Endothelial cell (in vitro differentiated cells): ENCODE measurements around the gene HDAC9. TPM values are rescaled to one million over a fixed set of nuclear protein-coding genes. Genes with fewer than 3 reads are reported as not detected.

Source experiments
- DNase-seq: peaks from one replicate; pipeline ENCODE4 v3.0.0; 2021; ENCODE audit warnings: low spot score
- H3K27ac Mint-ChIP-seq: one replicate; pipeline ENCODE4 v1.8.0; 2021; ENCODE audit warnings: mixed read lengths, inconsistent platforms; ENCODE audit not compliant: unreplicated experiment
- H3K27me3 Mint-ChIP-seq: one replicate; pipeline ENCODE4 v1.8.0; 2021; ENCODE audit warnings: mild to moderate bottlenecking, moderate library complexity, mixed read lengths, inconsistent platforms; ENCODE audit not compliant: unreplicated experiment
- H3K36me3 Mint-ChIP-seq: one replicate; pipeline ENCODE4 v1.8.0; 2021; ENCODE audit warnings: mild to moderate bottlenecking, low read depth, mixed read lengths, inconsistent platforms; ENCODE audit not compliant: unreplicated experiment
- H3K4me1 Mint-ChIP-seq: one replicate; pipeline ENCODE4 v1.8.0; 2021; ENCODE audit warnings: mild to moderate bottlenecking, mixed read lengths, inconsistent platforms; ENCODE audit not compliant: unreplicated experiment
- H3K4me3 Mint-ChIP-seq: one replicate; pipeline ENCODE4 v1.8.0; 2021; ENCODE audit warnings: mild to moderate bottlenecking, mixed read lengths, inconsistent platforms; ENCODE audit not compliant: unreplicated experiment
- H3K9me3 Mint-ChIP-seq: one replicate; pipeline ENCODE4 v1.8.0; 2021; ENCODE audit warnings: mixed read lengths, inconsistent platforms; ENCODE audit not compliant: unreplicated experiment
- CTCF ChIP-seq: fragments of 200-600 bp; sonication (generic); IDR thresholded peaks from one replicate; pipeline ENCODE4 v1.5.0; 2021; ENCODE audit warnings: antibody characterized with exemption; ENCODE audit not compliant: unreplicated experiment
- total RNA-seq: library from RNA; stranded (reverse); fragmentation: NEBNext Ultra II Directional; extraction: Animal tissue kit (Norgen Biotek cat#: 25700); gene quantifications from one replicate; pipeline ENCODE4 v1.2.1, GENCODE V29; 2021; ENCODE audit not compliant: unreplicated experiment

HDAC9 gene
- total RNA-seq, 1 donor from 2014 or later = 1.2 TPM

- DNase-seq = no peak
- TF ChIP-seq CTCF = no peak
- Mint-ChIP-seq H3K4me3 (no peak overlapping the region), H3K27me3 (no peaks in the 10 kb centered on the region), H3K9me3 (no peaks in the 10 kb centered on the region), H3K36me3 (no peaks in the 10 kb centered on the region), H3K27ac (no peak overlapping the region), H3K4me1 (no peaks in the 10 kb centered on the region)
These were observed 20.6 kb upstream of the HDAC9 start for GRCh38 chr7:18474944-18475343.

GRCh38 chr7:18475488-18475887, 20.1 kb upstream of the HDAC9 start:
- no peaks in the 10 kb centered on the region for H3K27me3 Mint-ChIP-seq
- no peaks in the 10 kb centered on the region for H3K4me1 Mint-ChIP-seq
- no peak overlapping the region for H3K4me3 Mint-ChIP-seq
- H3K36me3 Mint-ChIP-seq = no peaks in the 10 kb centered on the region
- no peak overlapping the region for H3K27ac Mint-ChIP-seq
- no peak for TF ChIP-seq CTCF
- no peak for DNase-seq
- no peaks in the 10 kb centered on the region for H3K9me3 Mint-ChIP-seq

- TF ChIP-seq CTCF = no peak
- Mint-ChIP-seq H3K27ac (no peak overlapping the region), H3K27me3 (no peaks in the 10 kb centered on the region), H3K36me3 (no peaks in the 10 kb centered on the region), H3K4me1 (no peaks in the 10 kb centered on the region), H3K9me3 (no peaks in the 10 kb centered on the region), H3K4me3 (no peak overlapping the region)
- DNase-seq = no peak
These were observed 13.8 kb upstream of the HDAC9 start for GRCh38 chr7:18481776-18482175.

- Mint-ChIP-seq H3K36me3 (no peaks in the 10 kb centered on the region), H3K4me3 (no peak overlapping the region), H3K9me3 (no peaks in the 10 kb centered on the region), H3K27ac (no peak overlapping the region), H3K27me3 (no peaks in the 10 kb centered on the region), H3K4me1 (no peaks in the 10 kb centered on the region)
- DNase-seq = no peak
- no peak for TF ChIP-seq CTCF
These were observed 7.5 kb upstream of the HDAC9 start for GRCh38 chr7:18488049-18488448.

- H3K4me3 Mint-ChIP-seq = no peak overlapping the region
- no peaks in the 10 kb centered on the region for H3K9me3 Mint-ChIP-seq
- TF ChIP-seq CTCF = no peak
- no peaks in the 10 kb centered on the region for H3K36me3 Mint-ChIP-seq
- no peak overlapping the region for H3K27ac Mint-ChIP-seq
- H3K27me3 Mint-ChIP-seq = no peaks in the 10 kb centered on the region
- no peaks in the 10 kb centered on the region for H3K4me1 Mint-ChIP-seq
- DNase-seq = no peak
These were observed 5.9 kb upstream of the HDAC9 start for GRCh38 chr7:18489624-18490023.
